H54 (cell line): Measurements from ENCODE around the gene RYR1.
"Not testable (repeated sequence)": the region's sequence is repeated elsewhere in the genome, so short reads cannot be mapped to it uniquely, and the experiment has no call there.

Experiments used
- DNase-seq: peaks from one replicate; pipeline ENCODE4 v3.0.0; 2011; ENCODE audit warnings: low spot score, mixed read lengths; ENCODE audit not compliant: insufficient read length
- FAIRE-seq: peaks from 3 replicates; lab custom pipeline; 2011; peaks lifted over from hg19 to GRCh38; lab: Jason Lieb, UNC
- POLR2A ChIP-seq: IDR thresholded peaks from 2 replicates; pipeline ENCODE4 v1.6.1; 2011; ENCODE audit warnings: low read depth, mild to moderate bottlenecking, low read length

Gene RYR1

DNA sequence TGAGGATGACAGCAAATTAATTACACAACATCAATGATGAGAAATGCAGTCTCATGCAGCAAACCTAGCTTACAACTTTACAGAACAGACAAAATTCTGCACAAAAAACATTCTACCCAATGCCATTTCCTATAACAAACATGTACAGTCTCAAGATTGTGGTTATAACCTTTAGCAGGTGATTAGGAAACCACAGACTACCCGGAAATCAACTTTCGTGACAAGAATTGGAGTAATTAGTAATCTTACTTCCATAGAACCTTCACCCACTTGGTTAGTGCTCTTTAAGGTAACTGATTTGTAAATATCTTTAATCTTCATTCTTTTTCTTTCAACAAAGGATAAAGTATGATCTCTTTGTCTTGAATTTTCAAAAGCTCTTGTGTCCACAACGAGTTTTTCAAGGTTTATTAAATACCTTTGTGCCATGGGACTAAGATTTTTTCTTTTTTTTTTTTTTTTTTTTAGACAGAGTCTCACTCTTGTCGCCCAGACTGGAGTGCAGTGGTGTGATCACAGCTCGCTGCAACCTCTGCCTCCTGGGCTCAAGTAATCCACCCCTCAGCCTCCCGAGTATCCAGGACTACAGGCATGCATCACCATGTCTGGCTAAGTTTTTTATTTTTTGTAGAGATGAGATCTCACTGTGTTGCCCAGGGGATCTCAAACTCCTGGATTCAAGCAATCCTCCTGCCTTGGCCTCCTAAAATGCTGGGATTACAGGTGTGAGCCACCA lies 105.5 kb downstream of the RYR1 start:
- DNase-seq (no peak), FAIRE-seq (no peak)
- TF ChIP-seq POLR2A: no peak

DNA sequence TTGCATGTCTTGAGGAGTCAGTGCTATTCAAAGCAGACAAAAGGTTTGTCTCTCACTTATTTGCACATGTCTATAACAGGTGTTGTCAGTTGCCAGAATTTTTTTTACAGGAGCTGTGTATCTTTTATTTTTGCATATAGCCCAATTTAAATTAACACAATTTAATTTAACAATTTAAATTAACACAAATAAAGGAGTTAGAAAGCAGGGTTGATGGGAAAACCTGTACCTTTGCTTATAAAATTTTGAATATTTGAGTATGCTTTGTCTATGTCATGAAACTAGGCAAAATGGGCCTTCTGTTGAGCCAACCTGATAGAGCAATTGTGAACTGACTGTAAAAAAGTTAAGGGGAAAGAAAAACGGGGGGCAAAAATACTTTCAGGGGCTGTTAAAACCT lies 106.3 kb downstream of the RYR1 start:
- FAIRE-seq (no peak), DNase-seq (no peak)
- no peak for TF ChIP-seq POLR2A

DNA sequence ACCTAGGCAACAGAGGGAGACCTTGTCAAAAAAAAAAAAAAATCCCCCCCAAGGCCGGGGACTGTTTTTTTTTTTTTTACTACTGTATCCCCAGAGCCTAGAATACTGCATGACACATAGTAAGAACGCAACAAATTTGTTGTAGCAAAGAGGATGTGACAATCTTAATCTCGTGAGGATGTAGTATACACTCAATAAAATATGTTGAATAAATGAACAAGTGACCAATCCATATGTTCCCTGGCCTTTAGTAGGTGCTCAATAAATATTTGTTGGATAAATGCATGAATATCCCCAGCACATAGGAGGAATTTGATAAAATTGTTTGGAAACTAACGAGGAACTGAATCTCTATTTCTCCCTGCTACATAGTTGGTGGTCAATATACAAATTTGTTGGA lies 108.5 kb downstream of the RYR1 start:
- FAIRE-seq (no peak), DNase-seq (no peak)
- no peak for TF ChIP-seq POLR2A

DNA sequence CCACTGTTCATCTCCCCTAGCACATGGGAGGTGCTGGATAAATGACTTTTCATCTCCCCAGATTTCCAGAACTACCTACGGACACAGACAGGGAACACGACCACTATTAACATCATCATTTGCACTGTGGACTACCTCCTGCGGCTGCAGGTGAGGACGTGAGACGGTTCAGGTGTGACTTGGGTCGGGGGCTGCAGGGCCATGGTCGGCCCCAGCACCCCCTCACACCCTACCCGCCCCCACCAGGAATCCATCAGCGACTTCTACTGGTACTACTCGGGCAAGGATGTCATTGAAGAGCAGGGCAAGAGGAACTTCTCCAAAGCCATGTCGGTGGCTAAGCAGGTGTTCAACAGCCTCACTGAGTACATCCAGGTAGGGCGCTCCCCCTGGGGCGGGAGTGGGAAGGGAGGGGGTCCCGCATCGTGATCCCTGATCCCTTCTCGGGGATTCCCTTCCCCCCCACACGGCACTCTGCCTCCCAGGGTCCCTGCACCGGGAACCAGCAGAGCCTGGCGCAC lies 109.9 kb downstream of the RYR1 start:
- no peak for FAIRE-seq
- TF ChIP-seq POLR2A: no peak

DNA sequence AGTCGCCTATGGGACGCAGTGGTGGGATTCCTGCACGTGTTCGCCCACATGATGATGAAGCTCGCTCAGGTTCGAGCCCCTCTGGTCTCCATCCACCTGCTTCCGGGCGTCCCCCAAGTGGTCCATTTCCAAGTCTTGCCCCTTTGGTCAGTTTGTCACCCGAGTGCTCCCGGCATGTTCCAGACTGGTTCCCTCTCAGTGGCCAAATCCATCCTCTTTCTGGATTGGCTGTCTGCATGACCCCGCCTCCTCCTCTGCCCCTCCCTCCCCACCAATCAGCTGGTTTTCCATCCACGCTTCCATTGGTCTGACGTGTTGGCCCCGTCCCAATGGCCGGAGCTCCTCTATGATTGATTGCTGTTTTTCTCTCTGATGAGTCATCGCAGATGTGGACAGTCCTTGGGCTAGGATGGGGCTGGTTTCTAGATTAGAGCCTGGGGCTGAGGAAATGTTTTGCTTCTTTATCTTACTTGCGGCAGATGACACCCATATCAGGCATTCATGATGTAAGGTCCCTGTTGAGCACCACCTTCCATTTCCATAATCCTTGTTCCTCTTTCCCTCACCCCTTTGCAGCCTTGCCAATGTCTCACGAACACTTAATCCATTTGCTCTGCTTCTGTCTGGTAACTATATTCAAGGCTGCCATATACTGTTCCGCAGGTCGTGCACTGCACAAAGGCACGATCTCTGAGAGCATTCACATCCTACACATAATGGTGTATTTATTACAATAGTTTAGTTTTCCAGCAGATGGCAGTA lies 110.5 kb downstream of the RYR1 start:
- FAIRE-seq (peak; percentile 36), DNase-seq (peak; percentile 90)
- no peak for TF ChIP-seq POLR2A

More for the DNA sequence above, 109.9 kb downstream of the RYR1 start:
- DNase-seq: no peak

DNA sequence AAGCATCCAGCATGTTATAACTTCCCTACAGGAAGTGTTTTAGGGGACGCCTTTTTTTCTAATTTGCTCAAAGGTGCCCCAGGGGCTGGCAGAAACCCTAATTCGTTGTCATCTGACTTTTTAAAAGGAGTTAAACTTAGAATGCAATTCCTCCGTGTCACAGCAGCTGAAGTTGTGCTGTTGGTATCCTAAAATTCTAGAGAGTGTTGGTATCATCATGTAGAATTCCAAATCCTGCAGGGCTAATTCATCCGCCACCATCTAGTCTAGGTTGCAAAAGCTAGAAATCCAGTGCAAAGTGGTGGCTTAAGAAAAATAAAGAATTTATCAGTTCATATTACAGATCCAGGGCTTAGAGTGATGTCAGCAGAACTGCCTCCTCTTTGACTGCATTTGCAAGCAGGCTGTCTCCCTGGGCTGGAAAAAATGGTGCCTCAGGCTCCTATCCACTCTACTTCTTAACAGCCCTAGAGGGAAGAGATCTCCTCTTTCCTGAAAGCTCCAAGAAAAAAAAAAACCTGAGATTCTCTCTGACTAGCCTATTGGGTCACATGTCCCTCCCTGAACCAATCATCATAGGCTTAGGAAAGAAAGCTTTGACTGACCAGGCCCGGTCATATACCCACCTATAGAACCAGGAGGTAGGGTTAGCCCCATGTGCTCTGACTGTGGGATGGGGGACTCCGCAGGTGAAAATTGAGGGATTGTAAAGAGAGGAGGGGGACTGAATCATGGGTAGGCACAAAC lies 111.3 kb downstream of the RYR1 start:
- FAIRE-seq (no peak), DNase-seq (no peak)

DNA sequence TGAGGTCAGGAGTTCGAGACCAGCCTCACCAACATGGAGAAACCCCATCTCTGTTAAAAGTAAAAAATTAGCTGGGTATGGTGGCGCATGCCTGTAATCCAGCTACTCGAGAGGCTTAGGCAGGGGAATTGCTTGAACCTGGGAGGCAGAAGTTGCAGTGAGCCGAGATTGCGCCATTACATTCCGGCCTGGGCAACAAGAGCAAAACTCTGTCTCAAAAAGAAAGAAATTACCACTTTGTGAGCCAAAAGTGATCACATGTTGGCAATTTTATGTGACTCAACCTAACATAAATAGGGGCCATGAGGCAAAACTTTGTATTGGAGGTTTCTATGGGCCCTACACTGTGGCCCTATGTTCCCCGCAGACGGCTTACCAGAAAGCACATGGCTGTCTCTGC lies 112.1 kb downstream of the RYR1 start:
- DNase-seq: no peak
- FAIRE-seq: no peak
- TF ChIP-seq POLR2A: no peak

More for the DNA sequence above, 111.3 kb downstream of the RYR1 start:
- TF ChIP-seq POLR2A: no peak

DNA sequence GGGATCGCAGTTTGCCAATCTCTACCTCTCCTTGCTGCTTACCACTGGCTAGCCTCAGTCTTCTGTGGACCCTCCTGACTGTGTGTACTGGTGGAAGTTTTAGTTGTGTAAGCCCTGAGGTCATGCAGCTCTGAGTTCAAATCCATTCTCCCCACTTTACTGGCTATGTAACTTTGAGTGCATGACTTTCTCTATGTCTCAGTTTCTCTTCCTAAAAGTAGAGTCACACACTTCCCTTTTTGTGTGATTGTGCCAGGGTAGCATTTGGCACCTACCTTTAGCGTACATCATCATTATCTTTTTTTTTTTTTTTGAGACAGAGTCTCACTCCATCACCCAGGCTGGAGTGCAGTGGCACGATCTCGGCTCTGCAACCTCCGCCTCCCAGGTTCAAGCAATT lies 113.9 kb downstream of the RYR1 start:
- DNase-seq (no peak), FAIRE-seq (no peak)
- TF ChIP-seq POLR2A: no peak

DNA sequence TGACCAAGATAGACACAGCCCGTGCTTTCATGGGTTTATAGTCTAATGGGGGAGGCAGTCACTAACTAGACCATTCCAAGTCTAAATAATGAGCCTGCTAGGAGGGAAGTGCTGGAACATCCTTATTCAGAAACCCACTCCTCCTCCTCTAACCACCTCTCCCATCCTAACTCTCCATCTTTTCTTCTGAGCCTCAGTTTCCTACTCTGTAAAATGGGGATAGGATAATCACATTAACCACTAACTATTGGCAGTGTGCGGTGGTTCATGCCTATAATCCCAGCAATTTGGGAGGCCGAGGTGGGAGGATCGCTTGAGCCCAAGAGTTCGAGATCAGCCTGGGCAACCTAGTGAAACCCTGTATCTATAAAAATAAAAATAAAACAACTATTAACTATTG lies 115.6 kb downstream of the RYR1 start:
- no peak for TF ChIP-seq POLR2A
- no peak for DNase-seq
- no peak for FAIRE-seq

DNA sequence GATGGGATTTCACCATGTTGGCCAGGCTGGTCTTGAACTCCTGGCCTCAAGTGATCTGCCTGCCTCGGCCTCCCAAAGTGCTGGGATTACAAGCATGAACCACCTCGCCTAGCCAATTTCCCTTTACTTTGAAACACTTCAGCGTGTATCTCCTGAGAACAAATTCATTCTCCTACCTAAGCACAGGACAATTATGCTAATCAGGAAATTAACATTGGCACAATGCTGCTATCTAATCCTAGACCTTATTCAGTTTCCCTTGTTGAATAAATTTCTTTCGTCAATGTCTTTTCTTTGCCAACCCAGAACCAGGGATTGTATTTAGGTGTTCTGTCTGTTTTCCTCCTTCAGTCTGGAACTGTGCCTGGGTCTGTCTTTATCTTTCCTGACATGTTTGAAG lies 116.5 kb downstream of the RYR1 start:
- TF ChIP-seq POLR2A: no peak
- DNase-seq (no peak), FAIRE-seq (no peak)

DNA sequence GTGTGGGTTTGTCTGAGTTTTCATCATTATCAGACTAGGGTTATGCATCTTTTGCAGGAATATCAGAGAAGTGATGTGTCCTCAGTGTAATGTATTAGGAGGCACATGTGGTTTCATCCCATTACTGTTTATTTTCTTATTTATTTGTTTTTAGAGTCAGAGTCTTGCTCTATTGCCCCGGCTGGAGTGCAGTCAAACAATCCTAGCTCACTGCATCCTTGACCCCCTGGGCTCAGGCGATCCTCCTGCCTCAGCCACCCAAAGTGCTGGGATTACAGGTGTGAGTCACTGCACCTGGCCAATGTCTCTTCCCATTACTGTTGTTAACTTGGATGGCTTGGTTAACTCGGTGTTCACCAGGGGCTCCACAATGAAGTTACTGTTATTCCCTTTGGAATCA lies 116.9 kb downstream of the RYR1 start:
- DNase-seq (no peak), FAIRE-seq (no peak)
- TF ChIP-seq POLR2A: no peak

DNA sequence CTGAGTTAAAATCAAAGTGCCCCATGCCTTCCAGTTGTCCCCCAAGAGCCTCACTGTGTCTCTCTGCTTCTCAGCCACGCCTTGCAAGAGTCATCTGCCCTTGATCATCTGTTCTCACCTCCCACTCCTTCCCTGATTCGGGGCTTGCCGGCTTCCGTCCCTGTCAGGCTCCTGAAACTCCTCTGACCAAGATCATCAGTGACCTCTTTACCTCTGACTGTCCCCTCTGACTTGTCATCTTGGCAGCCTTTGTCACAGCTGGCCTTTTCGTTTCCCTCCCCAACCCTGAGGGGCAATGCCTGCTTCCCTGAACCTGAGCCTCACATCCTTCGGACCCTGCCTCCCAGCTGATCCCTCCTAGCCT lies 117.9 kb downstream of the RYR1 start:
- no peak for DNase-seq
- no peak for FAIRE-seq
- TF ChIP-seq POLR2A: no peak

DNA sequence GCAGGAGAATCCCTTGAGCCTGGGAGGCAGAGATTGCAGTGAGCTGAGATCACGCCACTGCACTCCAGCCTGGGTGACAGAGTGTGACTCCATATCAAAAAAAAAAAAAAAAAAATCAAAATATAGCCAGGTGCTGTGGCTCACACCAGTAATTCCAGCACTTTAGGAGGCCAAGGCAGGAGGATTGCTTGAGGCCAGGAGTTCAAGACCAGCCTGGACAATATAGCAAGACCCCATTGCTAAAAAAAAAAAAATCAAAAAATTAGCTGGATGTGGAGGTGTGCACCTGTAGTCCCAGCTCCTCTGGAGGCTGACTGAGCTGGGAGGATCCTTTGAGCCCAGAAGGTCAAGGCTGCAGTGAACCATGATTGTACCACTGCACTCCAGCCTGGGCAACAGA lies 119.7 kb downstream of the RYR1 start:
- DNase-seq, FAIRE-seq: not testable (repeated sequence)

DNA sequence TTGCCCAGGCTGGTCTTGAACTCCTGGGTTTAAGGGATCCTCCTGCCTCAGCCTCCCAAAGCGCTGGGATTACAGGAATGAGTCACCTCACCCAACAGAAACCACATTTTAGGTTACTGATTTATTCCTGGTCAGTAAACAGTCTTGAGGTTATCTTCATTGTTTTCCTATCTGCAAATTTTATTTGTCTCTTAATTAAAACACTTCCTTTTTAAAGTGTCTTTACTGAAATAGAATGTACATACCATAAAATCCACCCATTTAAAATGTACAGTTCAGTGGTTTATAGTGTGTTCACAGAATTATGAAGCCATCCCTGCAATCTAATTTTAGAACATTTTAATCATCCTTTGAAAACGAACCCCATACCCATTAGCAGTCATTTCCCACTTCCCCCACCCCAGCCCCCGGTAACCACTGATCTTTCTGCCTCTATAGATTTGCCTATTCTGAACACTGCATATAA lies 121.2 kb downstream of the RYR1 start:
- TF ChIP-seq POLR2A: no peak
- FAIRE-seq (no peak), DNase-seq (no peak)
